Keratinocyte (primary cell): Measurements from ENCODE around the gene ALDH3A2. TPM values are rescaled to one million over a fixed set of nuclear protein-coding genes. Genes with fewer than 3 reads are reported as not detected.

ENCODE experiments used
- DNase-seq: peaks from one replicate; pipeline ENCODE4 v3.0.0-alpha.2; 2011; ENCODE audit warnings: low read depth, missing footprints, low spot score
- FAIRE-seq: peaks from 2 replicates; lab custom pipeline; 2011; peaks lifted over from hg19 to GRCh38; lab: Jason Lieb, UNC
- H2AFZ ChIP-seq: 2 replicates; pipeline ENCODE4 v1.6.0; 2012; ENCODE audit warnings: low read length, control low read depth, inconsistent platforms; ENCODE audit not compliant: control insufficient read depth
- H3K27ac ChIP-seq: 2 replicates; pipeline ENCODE4 v1.5.1; 2011; ENCODE audit warnings: low read length; ENCODE audit not compliant: control insufficient read depth, insufficient read depth
- H3K27me3 ChIP-seq: 3 replicates; pipeline ENCODE4 v1.6.0; 2011; ENCODE audit warnings: low read length; ENCODE audit not compliant: control insufficient read depth, insufficient read depth; ENCODE audit errors: extremely low read depth
- H3K36me3 ChIP-seq, 2 experiments: 2 replicates in 1 of 2; 3 replicates in 1 of 2; pipeline ENCODE4 v1.5.1; 2011; ENCODE audit warnings: low read length in 2 of 2, mild to moderate bottlenecking in 1 of 2; ENCODE audit not compliant: control insufficient read depth in 2 of 2, insufficient read depth in 2 of 2; ENCODE audit errors: extremely low read depth in 1 of 2
- H3K4me1 ChIP-seq: 3 replicates; pipeline ENCODE4 v1.5.1; 2011; ENCODE audit warnings: low read length; ENCODE audit not compliant: control insufficient read depth, insufficient read depth; ENCODE audit errors: extremely low read depth
- H3K4me2 ChIP-seq: 3 replicates; pipeline ENCODE4 v1.6.0; 2011; ENCODE audit warnings: low read depth, low read length; ENCODE audit not compliant: control insufficient read depth, insufficient read depth; ENCODE audit errors: extremely low read depth
- H3K4me3 ChIP-seq, 3 experiments: fragments of 200-600 bp in 1 of 3; sonication (generic) in 1 of 3; 2 replicates in 2 of 3; 3 replicates in 1 of 3; pipeline ENCODE4 v1.5.1; 2011 to 2016; ENCODE audit warnings: low read length in 3 of 3, mild to moderate bottlenecking in 3 of 3, control low read depth in 2 of 3, inconsistent platforms in 1 of 3, low read depth in 1 of 3, mixed read lengths in 1 of 3, mixed run types in 1 of 3, moderate library complexity in 1 of 3; ENCODE audit not compliant: control insufficient read depth in 2 of 3, insufficient read depth in 2 of 3; ENCODE audit errors: extremely low read depth in 1 of 3
- H3K79me2 ChIP-seq: 2 replicates; pipeline ENCODE4 v1.6.0; 2012; ENCODE audit warnings: low read length; ENCODE audit not compliant: control insufficient read depth, insufficient read depth
- H3K9ac ChIP-seq: 3 replicates; pipeline ENCODE4 v1.6.0; 2011; ENCODE audit warnings: low read length; ENCODE audit not compliant: control insufficient read depth, insufficient read depth; ENCODE audit errors: extremely low read depth
- H3K9me1 ChIP-seq: 3 replicates; pipeline ENCODE4 v1.6.0; 2011; ENCODE audit warnings: low read length; ENCODE audit not compliant: control insufficient read depth, insufficient read depth; ENCODE audit errors: extremely low read depth
- H3K9me3 ChIP-seq: 2 replicates; pipeline ENCODE4 v1.5.1; 2012; ENCODE audit warnings: low read depth, low read length; ENCODE audit not compliant: control insufficient read depth
- H4K20me1 ChIP-seq: 3 replicates; pipeline ENCODE4 v1.6.0; 2011; ENCODE audit warnings: low read length; ENCODE audit not compliant: control insufficient read depth, insufficient read depth; ENCODE audit errors: extremely low read depth
- CTCF ChIP-seq, 3 experiments: IDR thresholded peaks in 1 of 3; conservative IDR thresholded peaks in 1 of 3; optimal IDR thresholded peaks in 1 of 3; 2 replicates in 2 of 3; 3 replicates in 1 of 3; pipeline versions ENCODE3 to v1.5.1; 2011; ENCODE audit warnings: low read length in 3 of 3, mild to moderate bottlenecking in 3 of 3, moderate library complexity in 2 of 3, control low read depth in 1 of 3, inconsistent platforms in 1 of 3; ENCODE audit not compliant: insufficient read depth in 2 of 3; ENCODE audit errors: extremely low read depth in 1 of 3
- EZH2 ChIP-seq: IDR thresholded peaks from one replicate; pipeline ENCODE4 v1.6.1; 2012; ENCODE audit warnings: inconsistent platforms, mild to moderate bottlenecking, low read length, moderate library complexity
- dilution Hi-C: fragments of 300-500 bp; cut with MboI; formaldehyde crosslinking; loops from one replicate; pipeline ENCODE4 v1.7.0; 2020; ENCODE audit warnings: low sequenced_read_pairs; ENCODE audit not compliant: extremely low pct_ligation_motif_present
- polyA plus RNA-seq, 5 experiments: library from polyadenylated mRNA; depleted of rRNA in 3 of 5; stranded (reverse) in 3 of 5; stranded (forward) in 1 of 5; unstranded in 1 of 5; fragments of >200 nt; gene quantifications; 1 replicate in 1 of 5; 2 replicates in 3 of 5; 3 replicates in 1 of 5; pipeline versions ENCODE4 v1.2.1 to v1.2.3, GENCODE V29; 2011 to 2012; ENCODE audit warnings: missing spikeins in 2 of 5, low read depth in 1 of 5, low replicate concordance in 1 of 5

ALDH3A2 gene
- polyA plus RNA-seq, 1 donor (not counting 4 experiments of a cell fraction or from before 2014, with no cell fraction given), result 77.6 TPM

DNA sequence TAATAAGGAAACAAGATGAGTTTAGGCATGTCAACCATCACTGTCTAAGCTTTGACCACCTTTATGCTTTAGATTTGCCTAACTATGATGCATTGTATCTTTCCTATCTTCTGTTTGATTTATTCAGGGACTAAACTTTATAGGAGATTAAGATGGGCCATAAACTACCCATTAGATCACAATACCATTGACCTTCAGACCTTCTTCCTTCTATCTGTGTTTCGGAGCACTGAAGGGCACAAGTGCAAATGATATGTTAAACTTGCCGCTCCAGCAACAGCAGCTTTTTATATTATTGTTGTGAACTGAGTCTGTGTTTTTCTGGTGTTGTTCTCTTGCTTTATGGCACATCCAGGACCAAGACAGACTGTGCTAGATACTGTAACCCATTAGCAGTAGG is 16.6 kb upstream of the ALDH3A2 start:
- dilution Hi-C loops, result no loop called here
- no peak for FAIRE-seq
- Histone ChIP-seq H3K27ac (no peak overlapping the region), H2AFZ (no peak overlapping the region), H3K4me2 (no peak overlapping the region), H3K4me3 (no peak overlapping the region), H3K36me3 (no peaks in the 10 kb centered on the region), H4K20me1 (no peaks in the 10 kb centered on the region), H3K9ac (no peak overlapping the region), H3K4me1 (no peaks in the 10 kb centered on the region), H3K27me3 (peaks cover 3% of the 10 kb centered on the region), H3K9me1 (no peaks in the 10 kb centered on the region), H3K79me2 (no peaks in the 10 kb centered on the region), H3K9me3 (no peaks in the 10 kb centered on the region)
- TF ChIP-seq CTCF (optimal IDR thresholded peaks at IDR 0.05 in 1 of 3, IDR thresholded peaks at IDR 0.05 in 1 of 3, conservative IDR thresholded peaks at IDR 0.05 in 1 of 3; ENCODE audit: extremely low read depth in 1 of 3, insufficient read depth in 2 of 3, low read length in 3 of 3), result no peak
- no peak for TF ChIP-seq EZH2
- no peak for DNase-seq

- dilution Hi-C loops, result no loop called here
- H3K36me3 ChIP-seq, result no peaks in the 10 kb centered on the region
- H4K20me1 ChIP-seq, result no peaks in the 10 kb centered on the region
- no peak overlapping the region for H2AFZ ChIP-seq
- TF ChIP-seq CTCF (optimal IDR thresholded peaks at IDR 0.05 in 1 of 3, IDR thresholded peaks at IDR 0.05 in 1 of 3, conservative IDR thresholded peaks at IDR 0.05 in 1 of 3; ENCODE audit: extremely low read depth in 1 of 3, insufficient read depth in 2 of 3, low read length in 3 of 3) (no peak), EZH2 (no peak)
- H3K9ac ChIP-seq, result no peak overlapping the region
- no peak for DNase-seq
- H3K79me2 ChIP-seq, result no peaks in the 10 kb centered on the region
- no peak overlapping the region for H3K27ac ChIP-seq
- FAIRE-seq, result peak; percentile 76
- H3K9me1 ChIP-seq, result no peaks in the 10 kb centered on the region
- no peaks in the 10 kb centered on the region for H3K27me3 ChIP-seq
- H3K4me2 ChIP-seq, result no peak overlapping the region
- no peaks in the 10 kb centered on the region for H3K9me3 ChIP-seq
- no peak overlapping the region for H3K4me3 ChIP-seq
- peaks cover 21% of the 10 kb centered on the region for H3K4me1 ChIP-seq
Measured at GRCh38 chr17:19641687-19642372, 6.7 kb upstream of the ALDH3A2 start.
